GM21447 (cell line): ENCODE data around the gene DYNC2LI1.
"Not testable (repeated sequence)": the region's sequence is repeated elsewhere in the genome, so short reads cannot be mapped to it uniquely, and the experiment has no call there.

Experiments used
- ATAC-seq: cut with Tn5 transposase; IDR thresholded peaks from one replicate; pipeline ENCODE4 v1.9.1; 2021; ENCODE audit not compliant: unreplicated experiment

DYNC2LI1 gene

GRCh38 chr2:43773876-43774613 is at the start of gene DYNC2LI1:
DYNC2LI1 (plus strand) TSS chr2:43774039; CDS start chr2:43774139, 100 bp downstream.
- peak; percentile 99 for ATAC-seq

DNA sequence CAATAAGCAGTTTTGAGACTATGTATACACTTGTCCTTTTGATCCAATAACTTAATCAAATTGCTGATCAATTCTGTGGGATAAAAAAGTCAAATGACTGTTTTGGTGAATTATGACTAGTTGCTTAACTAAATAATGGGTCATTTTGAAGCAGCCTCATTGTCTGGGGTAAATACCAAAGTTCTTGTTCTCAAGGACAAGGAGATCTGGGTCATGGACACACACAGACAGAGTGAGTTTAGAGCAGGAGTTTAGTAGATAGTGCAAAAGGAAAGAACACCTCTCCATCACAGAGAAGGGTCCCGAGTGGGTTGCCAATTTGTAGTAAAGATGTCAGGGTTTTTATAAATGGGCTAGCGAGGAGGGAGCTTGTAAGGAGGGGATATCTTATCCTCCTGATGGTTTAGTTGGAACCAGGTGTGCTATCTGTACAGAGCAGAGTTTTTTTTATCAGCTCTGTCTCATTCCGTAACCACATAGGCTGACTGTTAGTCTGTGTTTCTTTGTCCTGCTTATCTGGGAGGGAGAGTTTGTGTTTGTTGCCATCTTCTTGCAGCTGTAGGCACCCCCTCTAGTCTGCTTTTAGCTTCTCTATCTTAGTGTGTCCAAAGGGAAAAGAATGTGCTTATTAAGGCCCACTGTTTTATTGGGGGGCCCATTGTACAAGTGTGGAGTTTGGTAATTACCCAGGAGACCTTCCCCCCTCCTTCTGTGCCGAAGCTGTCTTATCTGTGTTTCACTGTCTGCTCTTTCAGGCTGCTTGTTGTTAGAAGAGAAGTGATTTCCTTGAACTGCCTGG is 48.9 kb upstream of the DYNC2LI1 start:
- ATAC-seq, result no peak

DNA sequence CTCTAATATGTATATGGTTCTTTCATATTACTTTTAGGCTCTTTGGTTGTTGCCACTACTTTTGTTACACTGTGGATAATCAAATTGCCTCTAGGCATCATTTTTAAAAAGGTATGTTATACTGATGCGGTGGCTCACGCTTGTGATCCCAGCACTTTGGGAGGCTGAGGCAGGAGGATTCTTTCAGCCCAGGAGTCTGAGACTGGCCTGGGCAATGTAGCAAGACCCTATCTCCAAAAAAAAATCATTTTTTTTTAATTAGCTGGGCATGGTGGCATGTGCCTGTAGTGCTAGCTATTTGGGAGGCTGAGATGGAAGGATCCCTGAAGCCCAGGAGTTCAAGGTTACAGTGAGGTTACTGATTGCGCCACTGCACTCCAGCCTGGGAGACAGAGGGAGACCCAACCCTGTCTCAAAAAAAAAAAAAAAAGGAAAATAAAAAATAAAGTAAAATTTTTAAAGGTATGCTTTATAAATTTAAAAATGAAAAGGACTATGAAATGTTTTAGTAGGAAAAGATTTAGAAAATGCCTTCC is 48.1 kb upstream of the DYNC2LI1 start:
- ATAC-seq, result no peak

DNA sequence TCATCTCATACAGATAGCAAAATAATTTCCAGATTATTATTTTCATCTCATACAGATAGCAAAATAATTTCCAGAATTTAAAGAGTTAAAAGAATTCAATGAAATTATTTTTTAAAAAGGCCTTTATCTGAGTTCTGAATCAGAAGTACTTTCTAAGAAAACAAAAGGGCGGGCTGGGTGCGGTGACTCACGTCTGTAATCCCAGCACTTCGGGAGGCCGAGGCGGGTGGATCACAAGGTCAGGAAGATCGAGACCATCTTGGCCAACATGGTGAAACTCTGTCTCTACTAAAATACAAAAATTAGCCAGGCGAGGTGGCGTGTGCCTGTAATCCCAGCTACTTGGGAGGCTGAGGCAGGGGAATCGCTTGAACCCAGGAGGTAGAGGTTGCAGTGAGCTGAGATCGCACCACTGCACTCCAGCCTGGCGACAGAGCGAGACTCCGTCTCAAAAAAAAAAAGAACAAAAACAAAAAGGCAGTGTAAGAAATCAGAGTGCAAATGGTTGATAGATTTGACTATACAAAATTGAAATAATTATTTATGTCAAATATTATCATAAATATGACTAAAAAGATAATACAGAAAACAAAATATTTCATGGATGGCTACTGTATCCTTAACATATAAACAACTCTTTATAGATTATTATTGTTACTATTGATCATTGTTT is 46.7 kb upstream of the DYNC2LI1 start:
- ATAC-seq, result not testable (repeated sequence)

- ATAC-seq, result no peak
These were observed 46.2 kb upstream of the DYNC2LI1 start for GRCh38 chr2:43727634-43728014.

DNA sequence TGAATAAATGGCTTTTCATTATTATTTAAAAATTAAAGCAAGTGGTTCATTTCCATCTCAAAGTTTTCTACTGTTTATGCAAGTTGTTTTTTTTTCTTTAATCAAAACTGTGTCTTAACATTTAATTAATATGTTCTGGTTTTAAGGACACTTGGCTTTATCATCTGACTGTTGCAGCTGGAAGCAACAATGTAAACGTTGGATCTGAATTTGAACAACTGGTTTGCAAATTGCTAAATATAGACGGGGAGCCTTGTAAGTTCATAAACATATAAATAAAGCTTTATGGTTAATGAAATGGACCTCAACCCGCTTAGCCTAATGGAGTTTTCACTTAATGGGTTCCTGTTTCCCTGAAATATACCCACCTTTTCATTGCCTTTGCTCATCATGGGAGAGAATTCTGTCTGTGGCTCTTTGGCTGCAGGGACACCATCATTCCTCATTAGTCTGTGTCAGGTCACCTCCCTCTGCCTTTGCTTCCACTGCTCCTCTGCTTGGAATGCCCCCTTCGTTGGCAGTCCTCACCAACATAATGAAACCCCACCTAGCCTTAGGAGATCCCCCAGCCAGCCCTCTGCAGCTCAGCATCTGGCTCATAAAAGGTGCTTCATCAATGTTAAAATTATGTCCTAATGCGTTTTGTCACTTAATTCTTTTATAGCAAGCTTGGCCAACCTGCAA is 44.2 kb upstream of the DYNC2LI1 start:
- ATAC-seq, result no peak

DNA sequence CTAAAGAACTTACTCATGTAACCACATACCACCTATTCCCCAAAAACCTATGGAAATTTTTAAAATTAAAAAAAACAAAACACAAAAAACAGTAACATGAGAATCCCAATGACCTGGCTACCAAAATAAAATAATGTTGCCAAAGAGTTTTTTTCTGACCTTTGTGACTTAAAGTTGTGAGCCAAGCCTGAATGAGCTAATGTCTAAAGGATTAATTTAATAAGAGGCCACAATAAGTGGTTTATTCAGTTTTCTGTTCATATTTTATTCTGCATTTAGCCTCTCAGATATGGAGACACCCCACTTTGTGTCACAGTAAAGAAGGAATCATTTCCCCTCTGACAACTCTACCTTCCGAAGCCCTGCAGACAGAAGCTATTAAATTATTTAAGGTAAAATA is 42.6 kb upstream of the DYNC2LI1 start:
- no peak for ATAC-seq

GRCh38 chr2:43736637-43737036 is 37.2 kb upstream of the DYNC2LI1 start:
- no peak for ATAC-seq

DNA sequence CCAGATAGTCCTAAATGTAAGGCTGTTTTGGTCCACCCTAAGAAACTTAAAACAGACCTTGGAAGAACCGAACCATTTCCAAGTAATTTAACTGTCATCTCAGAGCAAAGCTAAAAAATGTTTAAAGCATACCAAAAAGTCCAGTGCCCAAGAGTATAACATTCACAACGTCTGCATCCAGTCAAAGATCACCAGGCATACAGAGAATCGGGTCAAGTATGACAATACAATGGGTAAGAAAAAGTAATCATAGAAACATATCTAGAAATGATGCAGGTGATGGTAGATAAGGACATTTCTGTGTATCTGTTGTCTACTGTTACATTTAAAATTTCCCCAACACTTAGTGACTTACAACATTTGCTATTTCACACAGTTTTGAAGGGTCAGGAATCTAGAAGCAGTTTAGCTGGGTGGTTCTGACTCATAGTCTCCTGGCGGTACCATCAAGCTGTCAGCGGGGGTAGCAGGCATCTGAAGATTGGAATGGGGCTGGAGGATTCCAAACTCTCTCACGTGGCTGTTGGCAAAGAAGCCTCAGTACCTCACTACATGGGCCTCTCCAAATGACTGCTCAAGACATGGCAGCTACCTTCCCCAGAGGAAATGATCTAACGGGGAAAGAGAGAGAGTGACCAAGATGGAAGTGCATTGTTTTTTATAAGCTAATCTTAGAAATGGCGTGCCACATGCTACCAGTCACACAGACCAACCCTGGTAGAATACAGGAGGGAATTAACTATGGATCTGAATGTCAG is 36.6 kb upstream of the DYNC2LI1 start:
- ATAC-seq, result no peak

DNA sequence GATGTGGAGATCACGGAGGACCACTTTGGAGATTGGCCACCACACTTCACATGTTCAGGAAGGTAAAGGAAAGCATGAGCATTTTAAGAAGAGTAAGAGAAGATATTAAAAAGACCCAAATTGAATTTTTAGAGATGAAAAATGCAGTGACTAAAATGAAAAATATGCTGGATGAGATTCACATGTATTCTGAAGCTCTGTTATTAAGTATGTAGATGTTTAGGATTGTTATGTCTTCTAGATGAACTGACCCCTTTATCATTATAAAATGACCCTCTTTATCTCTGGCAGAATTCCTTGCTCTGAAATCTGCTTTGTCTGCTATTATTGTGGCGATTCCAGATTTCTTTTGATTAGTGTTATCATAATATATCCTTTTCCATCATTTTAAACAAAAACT is 36.0 kb upstream of the DYNC2LI1 start:
- no peak for ATAC-seq

GRCh38 chr2:43738257-43738656 is 35.6 kb upstream of the DYNC2LI1 start:
- ATAC-seq, result no peak

DNA sequence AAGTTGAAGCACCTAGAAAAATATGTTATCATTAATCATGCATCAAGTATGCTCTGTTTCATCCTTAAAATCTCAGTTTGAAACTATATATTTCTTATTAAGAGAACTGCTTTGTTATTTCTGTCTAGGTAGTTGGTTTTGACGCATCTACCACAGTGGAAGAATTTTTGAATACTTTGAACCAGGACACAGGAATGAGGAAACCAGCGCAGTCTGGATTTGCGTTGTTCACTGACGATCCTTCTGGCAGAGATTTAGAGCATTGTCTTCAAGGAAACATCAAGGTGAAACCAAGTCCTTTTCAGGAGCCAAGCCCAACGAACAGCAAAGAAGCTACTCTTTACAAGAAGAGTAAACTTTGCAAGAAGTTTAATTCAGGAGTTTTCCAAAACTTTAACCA is 30.1 kb upstream of the DYNC2LI1 start:
- no peak for ATAC-seq

GRCh38 chr2:43745457-43745856 is 28.4 kb upstream of the DYNC2LI1 start:
- ATAC-seq, result no peak

DNA sequence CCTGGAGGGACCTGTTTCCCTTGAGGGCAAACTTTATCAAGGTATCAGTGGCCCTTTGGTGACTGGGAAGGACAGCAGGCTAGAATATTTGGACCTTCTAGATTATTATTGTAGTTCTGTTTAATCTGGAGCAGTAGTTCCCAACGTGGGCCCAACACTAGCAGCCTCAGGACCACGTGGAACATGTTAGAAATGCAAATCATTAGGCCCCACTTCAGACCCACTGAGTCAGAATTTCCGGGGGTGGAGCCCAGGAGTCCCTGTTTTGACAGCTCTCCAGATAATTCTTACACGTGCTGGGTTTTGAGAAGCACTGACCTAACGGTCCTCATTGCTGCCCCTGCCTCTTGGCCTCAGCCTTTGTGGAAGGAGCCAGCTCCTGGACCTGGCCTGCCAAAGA is 25.5 kb upstream of the DYNC2LI1 start:
- no peak for ATAC-seq

- no peak for ATAC-seq
These were observed 24.3 kb upstream of the DYNC2LI1 start for GRCh38 chr2:43749583-43749982.

DNA sequence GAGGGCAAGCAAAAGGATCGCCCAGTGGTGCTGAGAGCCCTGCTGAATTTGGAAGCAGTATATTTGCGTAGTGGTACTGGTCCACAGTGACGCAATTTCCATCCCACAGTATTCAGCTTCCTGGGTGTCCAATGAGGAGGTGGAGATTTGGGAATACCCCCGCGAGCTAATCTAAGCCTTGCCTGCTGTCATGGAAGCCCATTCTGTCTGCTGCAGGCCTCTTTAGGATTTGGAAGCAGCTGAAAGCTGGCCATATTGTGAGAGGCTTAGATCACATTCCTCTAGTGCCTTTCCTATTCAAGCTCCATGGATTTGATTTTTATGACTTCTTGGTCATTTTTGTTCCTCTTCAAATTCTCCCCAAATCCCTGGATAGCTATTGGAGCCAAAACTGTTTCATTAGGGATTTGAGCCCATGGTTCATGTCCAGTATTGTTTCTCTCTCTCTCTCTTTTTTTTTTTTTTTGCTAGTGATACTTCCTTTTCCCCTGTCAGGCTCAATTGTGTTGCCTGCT is 22.3 kb upstream of the DYNC2LI1 start:
- ATAC-seq, result no peak

DNA sequence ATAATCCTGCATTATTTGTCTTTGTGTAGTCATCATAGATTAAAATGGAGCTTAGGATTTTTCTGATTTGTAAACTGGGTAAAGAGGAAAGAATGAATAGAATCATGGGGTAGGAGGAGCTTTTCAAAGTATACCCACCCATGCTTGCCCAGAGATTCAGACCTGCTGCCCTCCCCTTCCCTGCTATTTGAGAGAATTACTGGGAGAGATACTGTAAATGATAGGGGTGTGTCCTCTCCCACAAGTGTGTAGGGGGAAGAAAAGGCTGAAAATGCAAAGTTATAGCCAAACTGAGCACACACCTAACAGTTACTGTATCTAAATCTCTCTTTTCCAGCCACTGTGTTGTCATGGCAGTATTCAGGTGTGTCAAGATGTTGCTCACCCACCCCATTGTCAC is 21.5 kb upstream of the DYNC2LI1 start:
- no peak for ATAC-seq

DNA sequence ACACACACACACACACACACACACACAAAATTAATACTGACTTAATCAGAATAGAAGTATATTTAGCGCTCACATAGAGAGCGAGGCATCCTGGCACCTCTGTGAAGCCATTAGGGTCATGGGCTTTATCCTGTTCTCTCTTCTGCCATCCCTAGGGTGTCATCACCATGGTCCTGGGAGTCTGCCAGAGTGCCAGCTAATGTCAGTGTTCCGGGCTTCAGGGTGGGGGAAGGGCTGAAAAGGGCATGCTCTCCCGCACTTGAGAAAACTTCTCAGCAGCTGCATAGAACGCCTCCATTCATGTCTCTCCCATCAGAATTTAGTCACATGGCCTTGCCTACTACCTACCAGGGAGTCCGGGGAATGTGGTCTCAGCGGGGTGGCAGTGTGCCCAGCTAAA is 19.7 kb upstream of the DYNC2LI1 start:
- ATAC-seq, result no peak

DNA sequence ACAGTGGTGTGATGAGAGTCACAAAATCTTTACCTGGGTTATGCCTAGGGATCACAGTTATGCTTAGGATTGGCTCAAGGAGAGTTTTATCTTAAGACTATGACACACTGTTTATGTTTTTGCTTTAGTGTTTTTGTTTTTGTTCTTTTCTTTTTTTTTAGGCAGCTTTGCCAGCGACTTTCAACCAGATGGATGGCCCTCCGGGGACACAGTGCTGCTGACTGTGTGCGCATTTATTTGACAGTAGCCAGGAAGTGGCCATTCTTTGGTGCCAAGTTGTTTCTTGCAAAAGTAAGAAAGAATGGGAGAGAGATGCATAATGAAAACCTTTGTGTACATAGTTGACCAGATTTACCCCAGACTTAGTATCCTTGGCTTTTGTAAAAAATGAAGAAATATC is 15.1 kb upstream of the DYNC2LI1 start:
- no peak for ATAC-seq

GRCh38 chr2:43759195-43759594 is 14.6 kb upstream of the DYNC2LI1 start:
- ATAC-seq, result no peak
